Activated T-cell treated with anti-CD3 and anti-CD28 coated beads, Interleukin-2, amount 50 U/mL, for 4 hours (primary cell): ENCODE results near the gene LRP11. TPM values are rescaled to one million over a fixed set of nuclear protein-coding genes. Genes with fewer than 3 reads are reported as not detected.
A peak's percentile ranks its signal among the peaks of the same experiment; 100 is the strongest.
"Not testable (repeated sequence)": the region's sequence is repeated elsewhere in the genome, so short reads cannot be mapped to it uniquely, and the experiment has no call there.

Source experiments
- ATAC-seq, 2 donors: fragments of 200-7000 bp; cut with Tn5 transposase; one replicate each; pipeline ENCODE4 v1.10.0; 2021
- DNase-seq: peaks from one replicate; pipeline ENCODE4 v3.0.0-alpha.2; 2020
- H3K27me3 Mint-ChIP-seq: one replicate; pipeline ENCODE4 v1.8.0; 2021; ENCODE audit warnings: low read depth, mixed read lengths
- H3K36me3 Mint-ChIP-seq: one replicate; pipeline ENCODE4 v1.8.0; 2022; ENCODE audit warnings: mixed read lengths; ENCODE audit not compliant: insufficient read depth
- H3K4me1 Mint-ChIP-seq: one replicate; pipeline ENCODE4 v1.8.0; 2021; ENCODE audit warnings: low read depth, mixed read lengths
- H3K4me3 Mint-ChIP-seq: one replicate; pipeline ENCODE4 v1.8.0; 2021; ENCODE audit warnings: mild to moderate bottlenecking, moderate library complexity, mixed read lengths
- H3K9me3 Mint-ChIP-seq: one replicate; pipeline ENCODE4 v1.8.0; 2021; ENCODE audit warnings: mixed read lengths
- total RNA-seq, 3 donors: library from RNA; stranded (reverse); gene quantifications; one replicate each; pipeline ENCODE4 v1.2.1, GENCODE V29; 2021

The LRP11 gene
- total RNA-seq, 3 donors from 2014 or later, result 2.0 to 3.4 (median 3.2) TPM

GRCh38 chr6:149901444-149902140 lies 37.4 kb upstream of the LRP11 start:
- no peak for DNase-seq
- H3K27me3 Mint-ChIP-seq, result peaks cover 10% of the 10 kb centered on the region

GRCh38 chr6:149900620-149901443 lies 36.7 kb upstream of the LRP11 start:
- H3K9me3 Mint-ChIP-seq, result no peaks in the 10 kb centered on the region
- ATAC-seq, result no peak

More at GRCh38 chr6:149901444-149902140, 37.4 kb upstream of the LRP11 start:
- no peaks in the 10 kb centered on the region for H3K9me3 Mint-ChIP-seq
- ATAC-seq, result no peak
- H3K4me1 Mint-ChIP-seq, result peaks cover 5% of the 10 kb centered on the region
- H3K4me3 Mint-ChIP-seq, result no peak overlapping the region
- H3K36me3 Mint-ChIP-seq, result no peaks in the 10 kb centered on the region

GRCh38 chr6:149899926-149900619 lies 35.9 kb upstream of the LRP11 start:
- H3K4me1 Mint-ChIP-seq, result peaks cover 15% of the 10 kb centered on the region
- H3K4me3 Mint-ChIP-seq, result no peak overlapping the region
- ATAC-seq, result no peak

More at GRCh38 chr6:149900620-149901443, 36.7 kb upstream of the LRP11 start:
- H3K4me1 Mint-ChIP-seq, result peaks cover 12% of the 10 kb centered on the region
- H3K27me3 Mint-ChIP-seq, result peaks cover 10% of the 10 kb centered on the region
- H3K36me3 Mint-ChIP-seq, result no peaks in the 10 kb centered on the region
- no peak overlapping the region for H3K4me3 Mint-ChIP-seq
- DNase-seq, result no peak

GRCh38 chr6:149899486-149899885 lies 35.3 kb upstream of the LRP11 start:
- Mint-ChIP-seq H3K27me3 (peaks cover 9% of the 10 kb centered on the region), H3K4me3 (no peak overlapping the region), H3K4me1 (peaks cover 15% of the 10 kb centered on the region), H3K36me3 (no peaks in the 10 kb centered on the region), H3K9me3 (no peaks in the 10 kb centered on the region)
- ATAC-seq, result no peak
- no peak for DNase-seq

More at GRCh38 chr6:149899926-149900619, 35.9 kb upstream of the LRP11 start:
- no peak for DNase-seq
- H3K36me3 Mint-ChIP-seq, result no peaks in the 10 kb centered on the region
- peaks cover 10% of the 10 kb centered on the region for H3K27me3 Mint-ChIP-seq
- H3K9me3 Mint-ChIP-seq, result no peaks in the 10 kb centered on the region

- no peak for DNase-seq
Measured at GRCh38 chr6:149898966-149899365, 34.8 kb upstream of the LRP11 start.

GRCh38 chr6:149897855-149898744 lies 33.9 kb upstream of the LRP11 start, which contains the start of gene RAET1E:
TSS of gene RAET1E (minus strand) at chr6:149898113. CDS start at chr6:149890901, 7,212 bp downstream.
- Mint-ChIP-seq H3K36me3 (no peaks in the 10 kb centered on the region), H3K4me3 (peak within 1 kb of the TSS; percentile 51), H3K9me3 (no peaks in the 10 kb centered on the region), H3K27me3 (peaks cover 11% of the 10 kb centered on the region), H3K4me1 (peaks cover 15% of the 10 kb centered on the region)
- ATAC-seq (no peak), DNase-seq (no peak)

More at GRCh38 chr6:149898966-149899365, 34.8 kb upstream of the LRP11 start:
- no peaks in the 10 kb centered on the region for H3K9me3 Mint-ChIP-seq
- ATAC-seq, result no peak
- H3K27me3 Mint-ChIP-seq, result peaks cover 11% of the 10 kb centered on the region
- no peaks in the 10 kb centered on the region for H3K36me3 Mint-ChIP-seq
- peaks cover 15% of the 10 kb centered on the region for H3K4me1 Mint-ChIP-seq
- no peak overlapping the region for H3K4me3 Mint-ChIP-seq

GRCh38 chr6:149897015-149897697 lies 33.0 kb upstream of the LRP11 start:
- ATAC-seq (no peak), DNase-seq (no peak)
- Mint-ChIP-seq H3K9me3 (no peaks in the 10 kb centered on the region), H3K36me3 (no peaks in the 10 kb centered on the region), H3K27me3 (peaks cover 5% of the 10 kb centered on the region), H3K4me3 (no peak overlapping the region), H3K4me1 (peaks cover 15% of the 10 kb centered on the region)

GRCh38 chr6:149896491-149896890 lies 32.3 kb upstream of the LRP11 start:
- H3K4me3 Mint-ChIP-seq, result no peak overlapping the region
- ATAC-seq (peak in 1 of 2 donors; percentile 25), DNase-seq (no peak)
- no peaks in the 10 kb centered on the region for H3K36me3 Mint-ChIP-seq
- no peaks in the 10 kb centered on the region for H3K9me3 Mint-ChIP-seq
- peaks cover 5% of the 10 kb centered on the region for H3K27me3 Mint-ChIP-seq
- peaks cover 15% of the 10 kb centered on the region for H3K4me1 Mint-ChIP-seq

- Mint-ChIP-seq H3K27me3 (peaks cover 5% of the 10 kb centered on the region), H3K36me3 (no peaks in the 10 kb centered on the region), H3K4me1 (peaks cover 15% of the 10 kb centered on the region), H3K9me3 (no peaks in the 10 kb centered on the region), H3K4me3 (no peak overlapping the region)
- ATAC-seq (peak; percentile 78 to 88), DNase-seq (no peak)
Measured at GRCh38 chr6:149895833-149896271, 31.7 kb upstream of the LRP11 start.

- DNase-seq (no peak), ATAC-seq (no peak)
- Mint-ChIP-seq H3K9me3 (no peaks in the 10 kb centered on the region), H3K36me3 (no peaks in the 10 kb centered on the region), H3K27me3 (peaks cover 5% of the 10 kb centered on the region), H3K4me3 (no peak overlapping the region), H3K4me1 (peaks cover 15% of the 10 kb centered on the region)
Measured at GRCh38 chr6:149895048-149895590, 31.0 kb upstream of the LRP11 start.

- H3K36me3 Mint-ChIP-seq, H3K9me3 Mint-ChIP-seq, ATAC-seq, DNase-seq, H3K4me3 Mint-ChIP-seq: not testable (repeated sequence)
- Mint-ChIP-seq H3K4me1 (peaks cover 12% of the 10 kb centered on the region), H3K27me3 (peaks cover 11% of the 10 kb centered on the region)
Measured at GRCh38 chr6:149891864-149892263, 27.7 kb upstream of the LRP11 start.

GRCh38 chr6:149891259-149891658 lies 27.1 kb upstream of the LRP11 start:
- H3K27me3 Mint-ChIP-seq, result peaks cover 11% of the 10 kb centered on the region
- H3K4me3 Mint-ChIP-seq, result no peak overlapping the region
- no peaks in the 10 kb centered on the region for H3K9me3 Mint-ChIP-seq
- no peaks in the 10 kb centered on the region for H3K36me3 Mint-ChIP-seq
- no peak for DNase-seq
- peaks cover 7% of the 10 kb centered on the region for H3K4me1 Mint-ChIP-seq
- no peak for ATAC-seq

- H3K4me1 Mint-ChIP-seq, result peaks cover 1% of the 10 kb centered on the region
- no peaks in the 10 kb centered on the region for H3K9me3 Mint-ChIP-seq
- H3K36me3 Mint-ChIP-seq, result no peaks in the 10 kb centered on the region
- H3K27me3 Mint-ChIP-seq, result peaks cover 11% of the 10 kb centered on the region
- ATAC-seq (no peak), DNase-seq (no peak)
- H3K4me3 Mint-ChIP-seq, result no peak overlapping the region
Measured at GRCh38 chr6:149890629-149891045, 26.5 kb upstream of the LRP11 start.
